Lower leg skin (tissue), 3 donors: Measurements from ENCODE around the gene SLC39A11.

Experiments used
- POLR2A ChIP-seq, 2 donors: fragments of 450-650 bp; IDR thresholded peaks; one replicate each; pipeline ENCODE4 v1.6.1; 2016 to 2017; ENCODE audit warnings: antibody characterized with exemption in 2 of 2, mild to moderate bottlenecking in 1 of 2, moderate library complexity in 1 of 2
- TF ChIP-seq, protein P1 (sequence below), 3 donors: fragments of 450-650 bp; IDR thresholded peaks; one replicate each; pipeline ENCODE4 v1.5.1; 2016; ENCODE audit warnings: antibody characterized with exemption in 3 of 3, mild to moderate bottlenecking in 3 of 3, moderate library complexity in 2 of 3

DNA sequence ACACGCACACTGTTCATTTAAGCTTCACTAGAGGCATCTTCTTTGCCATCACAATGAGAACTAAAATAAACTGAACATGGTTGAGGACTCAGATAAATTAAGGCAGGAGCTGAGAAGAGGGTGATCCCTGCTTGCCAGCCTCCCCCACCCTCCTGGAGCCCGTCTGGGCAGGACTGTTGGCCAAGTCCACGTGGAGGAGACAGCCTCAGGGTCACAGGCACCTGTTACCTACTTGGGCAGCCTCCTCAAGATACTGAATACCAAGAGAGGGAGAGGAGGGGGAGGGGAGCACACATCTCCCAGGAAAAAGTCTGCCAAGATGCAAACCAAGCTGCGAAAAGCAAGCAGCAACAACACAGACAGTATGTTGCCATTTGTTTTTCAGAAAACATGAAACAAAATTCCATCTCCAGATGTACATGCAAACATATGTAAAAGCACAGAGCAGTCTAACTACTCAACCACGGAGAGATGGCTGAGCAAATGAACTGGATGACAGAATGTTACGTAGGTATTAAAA is 67.4 kb downstream of the SLC39A11 start:
- TF ChIP-seq, protein P1, sequence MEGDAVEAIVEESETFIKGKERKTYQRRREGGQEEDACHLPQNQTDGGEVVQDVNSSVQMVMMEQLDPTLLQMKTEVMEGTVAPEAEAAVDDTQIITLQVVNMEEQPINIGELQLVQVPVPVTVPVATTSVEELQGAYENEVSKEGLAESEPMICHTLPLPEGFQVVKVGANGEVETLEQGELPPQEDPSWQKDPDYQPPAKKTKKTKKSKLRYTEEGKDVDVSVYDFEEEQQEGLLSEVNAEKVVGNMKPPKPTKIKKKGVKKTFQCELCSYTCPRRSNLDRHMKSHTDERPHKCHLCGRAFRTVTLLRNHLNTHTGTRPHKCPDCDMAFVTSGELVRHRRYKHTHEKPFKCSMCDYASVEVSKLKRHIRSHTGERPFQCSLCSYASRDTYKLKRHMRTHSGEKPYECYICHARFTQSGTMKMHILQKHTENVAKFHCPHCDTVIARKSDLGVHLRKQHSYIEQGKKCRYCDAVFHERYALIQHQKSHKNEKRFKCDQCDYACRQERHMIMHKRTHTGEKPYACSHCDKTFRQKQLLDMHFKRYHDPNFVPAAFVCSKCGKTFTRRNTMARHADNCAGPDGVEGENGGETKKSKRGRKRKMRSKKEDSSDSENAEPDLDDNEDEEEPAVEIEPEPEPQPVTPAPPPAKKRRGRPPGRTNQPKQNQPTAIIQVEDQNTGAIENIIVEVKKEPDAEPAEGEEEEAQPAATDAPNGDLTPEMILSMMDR (IDR thresholded peaks at IDR 0.05) = no peak
- TF ChIP-seq POLR2A (IDR thresholded peaks at IDR 0.05) = no peak
